Measurements from ENCODE around the gene CHMP3.

DNA sequence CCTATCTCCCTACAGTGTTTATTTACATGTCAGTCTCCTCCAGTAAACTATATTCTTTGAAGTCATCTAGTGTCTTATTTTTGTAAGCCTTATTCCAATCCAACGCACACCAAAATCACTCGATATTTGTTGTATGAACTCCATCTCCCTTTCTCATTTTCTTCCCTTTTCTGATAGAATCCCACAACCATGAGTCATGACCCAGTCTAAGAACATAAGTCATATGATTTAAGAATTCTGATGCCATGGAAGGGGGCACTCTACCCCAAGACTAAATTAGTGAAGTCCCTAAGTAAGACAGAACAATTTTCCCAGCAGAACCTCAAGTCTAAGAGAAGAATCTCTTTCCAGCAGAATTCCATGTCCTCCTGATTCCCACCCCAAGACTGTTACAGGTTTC is 5.4 kb downstream of the CHMP3 start:
- TF ChIP-seq, protein P1, sequence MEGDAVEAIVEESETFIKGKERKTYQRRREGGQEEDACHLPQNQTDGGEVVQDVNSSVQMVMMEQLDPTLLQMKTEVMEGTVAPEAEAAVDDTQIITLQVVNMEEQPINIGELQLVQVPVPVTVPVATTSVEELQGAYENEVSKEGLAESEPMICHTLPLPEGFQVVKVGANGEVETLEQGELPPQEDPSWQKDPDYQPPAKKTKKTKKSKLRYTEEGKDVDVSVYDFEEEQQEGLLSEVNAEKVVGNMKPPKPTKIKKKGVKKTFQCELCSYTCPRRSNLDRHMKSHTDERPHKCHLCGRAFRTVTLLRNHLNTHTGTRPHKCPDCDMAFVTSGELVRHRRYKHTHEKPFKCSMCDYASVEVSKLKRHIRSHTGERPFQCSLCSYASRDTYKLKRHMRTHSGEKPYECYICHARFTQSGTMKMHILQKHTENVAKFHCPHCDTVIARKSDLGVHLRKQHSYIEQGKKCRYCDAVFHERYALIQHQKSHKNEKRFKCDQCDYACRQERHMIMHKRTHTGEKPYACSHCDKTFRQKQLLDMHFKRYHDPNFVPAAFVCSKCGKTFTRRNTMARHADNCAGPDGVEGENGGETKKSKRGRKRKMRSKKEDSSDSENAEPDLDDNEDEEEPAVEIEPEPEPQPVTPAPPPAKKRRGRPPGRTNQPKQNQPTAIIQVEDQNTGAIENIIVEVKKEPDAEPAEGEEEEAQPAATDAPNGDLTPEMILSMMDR (IDR thresholded peaks at IDR 0.05; ENCODE audit: control extremely low read depth in 1 of 3, insufficient read depth in 1 of 3, low read depth in 1 of 3, low read length in 3 of 3): no peak
- no peak for TF ChIP-seq SIN3A (conservative IDR thresholded peaks at IDR 0.05 in 1 of 2, IDR thresholded peaks at IDR 0.05 in 1 of 2; ENCODE audit: low read depth in 1 of 2, low read length in 2 of 2)
- no peak for TF ChIP-seq HDAC2 (IDR thresholded peaks at IDR 0.05; ENCODE audit: borderline replicate concordance in 1 of 2, low read depth in 2 of 2, low read length in 2 of 2)

Data from H1 (cell line).